ENCODE measurements around the gene NR6A1.

The NR6A1 gene

GRCh38 chr9:124541824-124542223 is 229.3 kb downstream of the NR6A1 start:
- H3K4me2 ChIP-seq, result no peak overlapping the region
- no peak for TF ChIP-seq CTCF (conservative IDR thresholded peaks at IDR 0.05; ENCODE audit: low read depth, low read length)
- no peak overlapping the region for H3K27ac ChIP-seq
- H3K9ac ChIP-seq, result no peak overlapping the region
- no peaks in the 10 kb centered on the region for H3K27me3 ChIP-seq (ENCODE audit: insufficient read depth, low read depth)
- no peaks in the 10 kb centered on the region for H3K79me2 ChIP-seq (ENCODE audit: insufficient read depth, low read depth)
- no peaks in the 10 kb centered on the region for H3K36me3 ChIP-seq (ENCODE audit: insufficient read depth)
- H3K4me3 ChIP-seq (IDR thresholded peaks at IDR 0.05; ENCODE audit: insufficient read depth, low read depth, low read length), result no peak overlapping the region
- no peak overlapping the region for H2AFZ ChIP-seq (ENCODE audit: low read depth)
- H4K20me1 ChIP-seq (ENCODE audit: insufficient read depth), result no peaks in the 10 kb centered on the region
- no peaks in the 10 kb centered on the region for H3K4me1 ChIP-seq (ENCODE audit: low read depth, poor library complexity, severe bottlenecking)

- H3K4me1 ChIP-seq (ENCODE audit: low read depth, poor library complexity, severe bottlenecking), result no peaks in the 10 kb centered on the region
- H3K9ac ChIP-seq, result no peak overlapping the region
- no peaks in the 10 kb centered on the region for H4K20me1 ChIP-seq (ENCODE audit: insufficient read depth)
- no peak overlapping the region for H2AFZ ChIP-seq (ENCODE audit: low read depth)
- H3K36me3 ChIP-seq (ENCODE audit: insufficient read depth), result no peaks in the 10 kb centered on the region
- H3K4me3 ChIP-seq (IDR thresholded peaks at IDR 0.05; ENCODE audit: insufficient read depth, low read depth, low read length), result no peak overlapping the region
- no peak overlapping the region for H3K27ac ChIP-seq
- H3K79me2 ChIP-seq (ENCODE audit: insufficient read depth, low read depth), result no peaks in the 10 kb centered on the region
- no peak overlapping the region for H3K4me2 ChIP-seq
- no peak for TF ChIP-seq CTCF (conservative IDR thresholded peaks at IDR 0.05; ENCODE audit: low read depth, low read length)
- no peaks in the 10 kb centered on the region for H3K27me3 ChIP-seq (ENCODE audit: insufficient read depth, low read depth)
Observed at GRCh38 chr9:124537926-124538325, 233.2 kb downstream of the NR6A1 start.

DNA sequence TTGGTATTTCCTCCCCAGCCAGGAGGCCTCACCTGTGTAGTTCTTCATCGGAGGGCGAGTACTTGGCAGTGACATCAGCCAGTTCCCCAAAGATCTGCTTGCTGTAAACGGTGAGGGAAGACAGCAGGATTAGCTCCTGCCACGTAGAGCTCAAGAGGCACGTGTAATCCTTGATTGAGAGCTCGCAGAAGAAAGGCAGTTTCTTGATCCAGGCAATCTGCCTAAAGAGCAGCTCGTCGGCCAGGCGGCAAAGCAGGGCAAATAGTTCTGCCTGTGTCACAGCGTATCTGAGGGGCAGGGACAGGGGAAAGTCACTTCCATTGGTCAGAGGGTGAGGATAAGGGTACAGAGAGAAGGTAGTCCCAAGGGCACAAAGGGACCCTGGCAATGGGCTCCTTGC is 235.3 kb downstream of the NR6A1 start:
- no peak for TF ChIP-seq CTCF (conservative IDR thresholded peaks at IDR 0.05; ENCODE audit: low read depth, low read length)
- Histone ChIP-seq H3K4me1 (ENCODE audit: low read depth, poor library complexity, severe bottlenecking) (no peaks in the 10 kb centered on the region), H3K27me3 (ENCODE audit: insufficient read depth, low read depth) (no peaks in the 10 kb centered on the region), H3K36me3 (ENCODE audit: insufficient read depth) (no peaks in the 10 kb centered on the region), H3K9ac (no peak overlapping the region), H2AFZ (ENCODE audit: low read depth) (no peak overlapping the region), H4K20me1 (ENCODE audit: insufficient read depth) (no peaks in the 10 kb centered on the region), H3K79me2 (ENCODE audit: insufficient read depth, low read depth) (no peaks in the 10 kb centered on the region), H3K27ac (no peak overlapping the region), H3K4me3 (IDR thresholded peaks at IDR 0.05; ENCODE audit: insufficient read depth, low read depth, low read length) (no peak overlapping the region), H3K4me2 (no peak overlapping the region)

DNA sequence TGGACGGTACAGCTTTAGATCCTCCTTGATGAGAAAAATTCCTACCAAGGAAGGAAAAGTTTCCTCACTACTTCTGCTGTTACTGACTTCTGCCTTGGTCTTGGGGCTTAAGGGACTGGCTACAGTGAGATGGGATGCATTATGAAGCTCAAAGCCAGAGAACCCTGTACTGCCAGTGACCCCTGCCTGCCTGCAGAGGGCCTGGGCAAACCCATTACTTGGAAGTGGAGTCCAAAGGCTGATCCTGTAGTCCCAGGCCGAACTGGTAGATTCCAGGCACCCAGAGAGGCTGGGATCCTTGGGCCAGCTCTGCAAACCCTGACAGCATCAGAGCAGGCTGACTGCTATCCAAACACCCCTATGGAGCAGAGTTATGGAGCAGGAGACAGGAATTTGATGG is 238.2 kb downstream of the NR6A1 start:
- Histone ChIP-seq H3K9ac (no peak overlapping the region), H3K4me1 (ENCODE audit: low read depth, poor library complexity, severe bottlenecking) (no peaks in the 10 kb centered on the region), H3K27ac (no peak overlapping the region), H4K20me1 (ENCODE audit: insufficient read depth) (no peaks in the 10 kb centered on the region), H3K79me2 (ENCODE audit: insufficient read depth, low read depth) (no peaks in the 10 kb centered on the region), H2AFZ (ENCODE audit: low read depth) (no peak overlapping the region), H3K27me3 (ENCODE audit: insufficient read depth, low read depth) (no peaks in the 10 kb centered on the region), H3K4me2 (no peak overlapping the region), H3K36me3 (ENCODE audit: insufficient read depth) (no peaks in the 10 kb centered on the region), H3K4me3 (IDR thresholded peaks at IDR 0.05; ENCODE audit: insufficient read depth, low read depth, low read length) (no peak overlapping the region)
- TF ChIP-seq CTCF (conservative IDR thresholded peaks at IDR 0.05; ENCODE audit: low read depth, low read length), result no peak

- H3K27me3 ChIP-seq (ENCODE audit: insufficient read depth, low read depth), result no peaks in the 10 kb centered on the region
- no peak overlapping the region for H3K4me2 ChIP-seq
- TF ChIP-seq CTCF (conservative IDR thresholded peaks at IDR 0.05; ENCODE audit: low read depth, low read length), result no peak
- H4K20me1 ChIP-seq (ENCODE audit: insufficient read depth), result no peaks in the 10 kb centered on the region
- H3K79me2 ChIP-seq (ENCODE audit: insufficient read depth, low read depth), result no peaks in the 10 kb centered on the region
- no peaks in the 10 kb centered on the region for H3K4me1 ChIP-seq (ENCODE audit: low read depth, poor library complexity, severe bottlenecking)
- H3K36me3 ChIP-seq (ENCODE audit: insufficient read depth), result no peaks in the 10 kb centered on the region
- H2AFZ ChIP-seq (ENCODE audit: low read depth), result no peak overlapping the region
- no peak overlapping the region for H3K9ac ChIP-seq
- no peak overlapping the region for H3K27ac ChIP-seq
- no peak overlapping the region for H3K4me3 ChIP-seq (IDR thresholded peaks at IDR 0.05; ENCODE audit: insufficient read depth, low read depth, low read length)
Observed at GRCh38 chr9:124531115-124531514, 240.0 kb downstream of the NR6A1 start.

Measured in KMS-11 (cell line).